CD4-positive, CD25-positive, alpha-beta regulatory T cell (primary cell): Measurements from ENCODE around the gene PEAK1. TPM values are rescaled to one million over a fixed set of nuclear protein-coding genes. Genes with fewer than 3 reads are reported as not detected.

Source experiments
- ATAC-seq, 2 donors: fragments of 150-1000 bp; cut with Tn5 transposase; one replicate each; pipeline ENCODE4 v1.10.0; 2021; ENCODE audit warnings: low read depth in 2 of 2, moderate number of reproducible peaks in 2 of 2, moderate library complexity in 1 of 2
- DNase-seq, 3 donors: peaks; one replicate each; pipeline versions ENCODE4 v3.0.0 to v3.0.0-alpha.2; 2012 to 2022; ENCODE audit warnings: mixed read lengths in 1 of 3
- H3K27ac ChIP-seq: one replicate; pipeline ENCODE4 v1.7.0; 2013; ENCODE audit warnings: mild to moderate bottlenecking, low read length; ENCODE audit not compliant: insufficient read depth, poor library complexity, severe bottlenecking
- H3K27me3 ChIP-seq: one replicate; pipeline ENCODE4 v1.7.0; 2013; ENCODE audit warnings: low read length; ENCODE audit not compliant: control insufficient read depth, insufficient read depth
- H3K36me3 ChIP-seq: one replicate; pipeline ENCODE4 v1.7.0; 2013; ENCODE audit warnings: mild to moderate bottlenecking, low read length, moderate library complexity; ENCODE audit not compliant: control insufficient read depth, insufficient read depth
- H3K4me1 ChIP-seq: 2 replicates; pipeline ENCODE4 v1.7.0; 2013; ENCODE audit warnings: mild to moderate bottlenecking, low read length; ENCODE audit not compliant: insufficient read depth, control insufficient read depth, poor library complexity, severe bottlenecking
- H3K4me3 ChIP-seq: one replicate; pipeline ENCODE4 v1.7.0; 2013; ENCODE audit warnings: low read depth, mild to moderate bottlenecking, low read length, moderate library complexity
- H3K9me3 ChIP-seq, 2 experiments: 1 replicate in 1 of 2; 2 replicates in 1 of 2; pipeline ENCODE4 v1.7.0; 2013; ENCODE audit warnings: low read length in 2 of 2, mild to moderate bottlenecking in 1 of 2, moderate library complexity in 1 of 2; ENCODE audit not compliant: control insufficient read depth in 2 of 2
- H3K27ac Mint-ChIP-seq, 3 donors: one replicate each; pipeline ENCODE4 v1.8.0; 2020 to 2022; ENCODE audit warnings: mild to moderate bottlenecking in 3 of 3, mixed read lengths in 3 of 3, moderate library complexity in 2 of 3
- H3K27me3 Mint-ChIP-seq: one replicate; pipeline ENCODE4 v1.8.0; 2022; ENCODE audit warnings: mild to moderate bottlenecking, mixed read lengths
- H3K36me3 Mint-ChIP-seq: one replicate; pipeline ENCODE4 v1.8.0; 2020; ENCODE audit warnings: mixed read lengths
- H3K4me1 Mint-ChIP-seq, 4 donors: one replicate each; pipeline ENCODE4 v1.8.0; 2020 to 2022; ENCODE audit warnings: mixed read lengths in 4 of 4, mild to moderate bottlenecking in 1 of 4
- H3K4me3 Mint-ChIP-seq, 4 donors: one replicate each; pipeline ENCODE4 v1.8.0; 2020 to 2022; ENCODE audit warnings: mild to moderate bottlenecking in 4 of 4, mixed read lengths in 4 of 4, moderate library complexity in 3 of 4
- H3K9me3 Mint-ChIP-seq, 7 donors: one replicate each; pipeline ENCODE4 v1.8.0; 2020 to 2022; ENCODE audit warnings: mixed read lengths in 7 of 7, mild to moderate bottlenecking in 3 of 7, moderate library complexity in 2 of 7
- polyA plus RNA-seq, 4 donors: library from polyadenylated mRNA; unstranded; fragments of 300-500 nt; fragmentation: Illumina TruSeq; gene quantifications; one replicate each; pipeline ENCODE4 v1.2.3, GENCODE V29; 2021
- total RNA-seq: library from RNA; stranded (reverse); gene quantifications from one replicate; pipeline ENCODE4 v1.2.3, GENCODE V29; 2022

PEAK1 gene
- total and polyA plus RNA-seq, 5 donors from 2014 or later: 0.15 to 9.6 (median 1.1) TPM

DNA sequence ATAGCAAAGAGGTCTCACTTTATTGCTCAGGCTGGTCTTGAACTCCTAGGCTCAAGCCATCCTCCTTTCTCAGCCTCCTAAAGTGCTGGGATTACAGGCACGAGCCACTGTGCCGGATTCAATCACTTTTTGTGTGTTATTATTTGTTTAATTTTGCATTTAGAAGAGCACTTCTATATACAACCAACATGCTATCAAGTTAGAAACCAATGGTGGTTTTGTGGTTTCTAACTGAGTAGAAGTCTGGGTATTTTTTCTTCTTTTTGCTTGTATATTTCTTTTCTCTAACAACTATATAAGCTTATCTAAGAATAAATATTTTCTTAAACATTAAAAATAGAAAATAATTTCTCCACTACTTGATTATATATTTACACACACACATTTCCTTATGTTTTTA lies 86.7 kb downstream of the PEAK1 start:
- no peak for DNase-seq
- Mint-ChIP-seq H3K4me1 (no peaks in the 10 kb centered on the region), H3K27ac (no peak overlapping the region), H3K36me3 (no peaks in the 10 kb centered on the region), H3K27me3 (no peaks in the 10 kb centered on the region), H3K9me3 (peaks cover 0 to 1% (median 0%) of the 10 kb centered on the region in 7 donors), H3K4me3 (no peak overlapping the region)
- ATAC-seq: no peak
- H3K4me3 ChIP-seq: no peak overlapping the region
- no peaks in the 10 kb centered on the region for H3K36me3 ChIP-seq
- H3K27ac ChIP-seq: no peak overlapping the region
- no peaks in the 10 kb centered on the region for H3K9me3 ChIP-seq
- no peaks in the 10 kb centered on the region for H3K4me1 ChIP-seq
- no peaks in the 10 kb centered on the region for H3K27me3 ChIP-seq

DNA sequence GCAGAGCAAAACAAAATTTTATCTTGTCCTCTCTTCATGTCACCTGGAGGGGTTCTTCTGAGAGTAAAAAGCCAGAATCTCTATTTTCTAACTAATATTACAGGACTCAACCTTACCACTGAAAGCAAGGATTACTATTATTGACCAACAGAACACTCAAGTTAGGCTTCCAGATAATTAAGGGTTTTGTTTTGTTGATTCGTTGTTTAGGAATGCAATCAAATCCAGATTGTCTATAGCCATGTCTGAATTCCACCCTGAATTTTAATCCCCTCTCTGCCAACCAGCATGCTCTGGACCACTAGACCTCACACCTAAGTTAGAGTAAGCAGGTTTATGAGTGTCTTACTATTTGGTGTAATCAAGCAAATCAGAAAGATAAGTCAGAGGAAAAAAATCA lies 90.7 kb downstream of the PEAK1 start:
- Mint-ChIP-seq H3K9me3 (peaks cover 0 to 1% (median 0%) of the 10 kb centered on the region in 7 donors), H3K27me3 (no peaks in the 10 kb centered on the region), H3K36me3 (no peaks in the 10 kb centered on the region), H3K4me3 (no peak overlapping the region), H3K27ac (no peak overlapping the region), H3K4me1 (no peaks in the 10 kb centered on the region)
- H3K36me3 ChIP-seq: no peaks in the 10 kb centered on the region
- no peaks in the 10 kb centered on the region for H3K27me3 ChIP-seq
- ATAC-seq (no peak), DNase-seq (no peak)
- H3K4me3 ChIP-seq: no peak overlapping the region
- H3K4me1 ChIP-seq: no peaks in the 10 kb centered on the region
- no peaks in the 10 kb centered on the region for H3K9me3 ChIP-seq
- no peak overlapping the region for H3K27ac ChIP-seq

DNA sequence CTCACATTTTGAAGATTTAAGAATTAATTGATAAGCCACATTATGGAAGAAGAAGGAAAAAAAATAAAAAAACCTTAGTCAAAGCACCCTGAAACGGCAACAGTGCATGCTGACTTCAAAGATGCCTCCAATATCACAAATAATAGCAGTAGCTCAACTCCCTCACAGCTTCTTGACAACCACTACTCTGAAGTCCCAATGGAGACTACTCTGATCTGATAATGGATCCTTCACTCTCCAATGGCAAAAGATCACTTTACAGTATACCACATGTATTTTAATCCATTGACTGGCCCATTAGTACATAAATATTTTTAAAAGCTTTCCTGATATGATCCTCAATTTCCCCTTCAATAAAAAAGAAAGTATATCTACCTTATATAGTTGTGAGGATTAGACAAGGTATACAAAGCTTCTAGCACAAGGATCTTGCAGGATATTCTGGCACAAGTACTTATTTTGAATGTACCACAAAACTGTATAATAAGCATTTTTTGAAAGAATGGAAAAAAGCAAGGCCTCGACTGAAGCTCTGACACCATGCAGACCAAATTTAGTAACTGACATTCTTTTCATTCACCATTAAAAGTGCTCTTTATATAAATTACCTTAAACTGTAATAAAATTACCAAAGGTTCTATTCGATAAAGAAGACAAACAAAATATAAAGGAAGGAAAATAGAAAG lies 91.9 kb downstream of the PEAK1 start:
- DNase-seq: no peak
- no peaks in the 10 kb centered on the region for H3K36me3 ChIP-seq
- H3K4me1 Mint-ChIP-seq: no peaks in the 10 kb centered on the region
- no peaks in the 10 kb centered on the region for H3K27me3 ChIP-seq
- no peak for ATAC-seq
- peaks cover 0 to 1% (median 0%) of the 10 kb centered on the region in 7 donors for H3K9me3 Mint-ChIP-seq
- H3K4me1 ChIP-seq: no peaks in the 10 kb centered on the region
- H3K9me3 ChIP-seq: no peaks in the 10 kb centered on the region
- H3K27ac Mint-ChIP-seq: no peak overlapping the region
- no peaks in the 10 kb centered on the region for H3K36me3 Mint-ChIP-seq
- no peak overlapping the region for H3K4me3 ChIP-seq
- no peaks in the 10 kb centered on the region for H3K27me3 Mint-ChIP-seq
- no peak overlapping the region for H3K27ac ChIP-seq
- no peak overlapping the region for H3K4me3 Mint-ChIP-seq

DNA sequence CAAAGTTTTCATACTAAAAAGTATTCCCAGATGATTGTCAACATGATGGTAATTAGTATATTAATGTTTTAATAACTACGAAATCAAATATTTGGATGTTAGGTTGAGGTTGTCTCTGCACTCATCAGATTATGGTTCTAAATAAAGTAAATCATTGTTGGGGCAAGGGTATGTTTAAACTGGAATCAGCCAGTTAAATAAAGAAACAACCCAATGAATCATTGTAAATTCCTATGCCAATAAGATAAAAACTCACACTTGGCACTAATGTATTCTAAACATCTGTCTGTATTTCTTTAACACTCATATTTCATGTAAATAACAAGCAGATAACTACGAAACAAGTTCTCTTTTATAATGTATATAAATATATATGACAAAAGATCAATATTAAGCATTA lies 92.7 kb downstream of the PEAK1 start:
- no peaks in the 10 kb centered on the region for H3K36me3 Mint-ChIP-seq
- H3K4me1 ChIP-seq: no peaks in the 10 kb centered on the region
- H3K9me3 ChIP-seq: no peaks in the 10 kb centered on the region
- H3K9me3 Mint-ChIP-seq: peaks cover 0 to 1% (median 0%) of the 10 kb centered on the region in 7 donors
- no peak for DNase-seq
- H3K27ac ChIP-seq: no peak overlapping the region
- no peak for ATAC-seq
- H3K4me1 Mint-ChIP-seq: no peaks in the 10 kb centered on the region
- H3K4me3 Mint-ChIP-seq: no peak overlapping the region
- H3K27me3 Mint-ChIP-seq: no peaks in the 10 kb centered on the region
- no peak overlapping the region for H3K27ac Mint-ChIP-seq
- no peaks in the 10 kb centered on the region for H3K36me3 ChIP-seq
- no peak overlapping the region for H3K4me3 ChIP-seq
- no peaks in the 10 kb centered on the region for H3K27me3 ChIP-seq

DNA sequence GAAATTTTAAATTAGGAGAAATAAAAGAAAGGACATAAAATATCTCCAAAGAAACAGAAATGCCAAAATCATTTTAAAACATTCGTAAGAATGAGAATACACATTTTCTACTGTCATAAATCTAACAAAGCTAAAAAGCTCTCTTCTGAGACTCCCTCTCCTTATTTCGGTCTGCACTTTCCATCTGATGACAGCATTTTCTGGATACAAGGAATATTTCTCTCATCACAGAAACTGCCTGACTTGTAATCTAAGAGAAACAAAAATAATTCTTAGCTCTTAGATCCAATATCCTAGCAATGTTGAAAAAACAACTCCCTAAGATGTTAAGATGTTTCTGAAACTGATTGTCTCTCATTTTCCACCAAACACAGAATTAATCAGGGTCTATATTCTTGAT lies 93.5 kb downstream of the PEAK1 start:
- no peak overlapping the region for H3K27ac Mint-ChIP-seq
- Histone ChIP-seq H3K4me3 (no peak overlapping the region), H3K27me3 (no peaks in the 10 kb centered on the region), H3K27ac (no peak overlapping the region), H3K4me1 (no peaks in the 10 kb centered on the region), H3K36me3 (no peaks in the 10 kb centered on the region), H3K9me3 (no peaks in the 10 kb centered on the region)
- H3K9me3 Mint-ChIP-seq: peaks cover 0 to 4% (median 0%) of the 10 kb centered on the region in 7 donors
- no peaks in the 10 kb centered on the region for H3K36me3 Mint-ChIP-seq
- no peak for DNase-seq
- H3K4me1 Mint-ChIP-seq: no peaks in the 10 kb centered on the region
- no peak for ATAC-seq
- no peaks in the 10 kb centered on the region for H3K27me3 Mint-ChIP-seq
- H3K4me3 Mint-ChIP-seq: no peak overlapping the region

DNA sequence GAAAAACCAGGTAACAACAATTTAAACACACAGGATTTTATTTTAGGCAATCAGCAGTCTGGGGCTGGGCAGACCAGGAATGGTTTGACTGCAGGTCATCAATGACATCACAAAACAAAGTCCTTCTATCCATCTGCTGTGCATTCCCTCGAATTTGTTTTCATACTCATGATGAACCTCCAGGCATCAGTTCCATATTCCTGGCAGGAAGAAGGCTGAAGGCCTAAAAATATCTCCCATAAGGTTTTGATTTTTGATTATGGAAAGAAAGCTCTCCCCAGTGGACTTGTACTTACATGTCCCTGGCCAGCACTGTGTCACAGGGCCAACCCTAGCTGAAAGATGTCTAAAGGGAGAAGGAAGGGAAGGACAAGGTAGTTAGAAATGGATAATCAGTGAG lies 107.4 kb downstream of the PEAK1 start:
- Histone ChIP-seq H3K4me3 (no peak overlapping the region), H3K9me3 (no peaks in the 10 kb centered on the region), H3K27me3 (no peaks in the 10 kb centered on the region), H3K27ac (no peak overlapping the region), H3K4me1 (no peaks in the 10 kb centered on the region), H3K36me3 (no peaks in the 10 kb centered on the region)
- no peak for DNase-seq
- Mint-ChIP-seq H3K27me3 (peaks cover 5% of the 10 kb centered on the region), H3K36me3 (no peaks in the 10 kb centered on the region), H3K4me3 (no peak overlapping the region), H3K4me1 (peaks cover 0 to 7% (median 5%) of the 10 kb centered on the region in 4 donors), H3K9me3 (no peaks in the 10 kb centered on the region), H3K27ac (no peak overlapping the region)
- ATAC-seq: no peak

DNA sequence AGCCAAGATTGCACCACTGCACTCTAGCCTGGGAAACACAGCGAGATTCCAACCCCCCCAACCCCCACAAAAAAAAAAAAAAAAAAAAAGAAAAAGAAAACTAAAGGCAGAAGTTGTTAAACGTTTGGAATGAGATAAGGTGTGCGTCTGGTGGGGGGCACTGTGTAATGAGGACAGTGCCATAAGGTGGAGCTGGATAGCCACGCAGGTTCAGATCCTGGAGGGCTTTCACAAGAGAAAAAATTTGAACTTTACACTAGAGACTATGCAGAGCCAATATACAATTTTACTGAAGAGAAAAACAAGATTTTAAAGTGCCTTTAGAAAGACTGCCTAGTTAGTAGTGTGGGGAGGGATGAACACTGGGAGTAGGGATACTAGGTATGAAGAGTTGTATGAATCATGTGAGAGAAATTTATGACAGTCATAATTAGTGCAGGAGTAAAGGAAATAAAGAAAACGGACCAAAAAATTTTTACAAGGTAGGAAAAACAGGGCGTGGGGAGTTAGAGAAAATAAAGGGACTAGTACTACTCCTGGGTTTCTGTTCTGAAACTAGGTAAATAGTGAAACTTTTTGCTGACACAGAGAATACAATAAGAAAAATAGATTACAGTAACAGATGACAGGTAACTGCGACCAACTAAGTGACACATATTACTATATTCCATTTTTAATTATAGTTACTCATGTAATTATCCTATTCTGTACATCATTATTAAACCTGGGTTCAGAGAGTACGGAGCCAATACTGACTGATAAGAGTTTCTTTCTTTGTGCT lies 108.1 kb downstream of the PEAK1 start:
- Mint-ChIP-seq H3K36me3 (no peaks in the 10 kb centered on the region), H3K27ac (no peak overlapping the region), H3K4me1 (peaks cover 0 to 7% (median 5%) of the 10 kb centered on the region in 4 donors), H3K9me3 (no peaks in the 10 kb centered on the region), H3K27me3 (peaks cover 5% of the 10 kb centered on the region), H3K4me3 (no peak overlapping the region)
- Histone ChIP-seq H3K9me3 (no peaks in the 10 kb centered on the region), H3K27ac (no peak overlapping the region), H3K27me3 (no peaks in the 10 kb centered on the region), H3K4me3 (no peak overlapping the region), H3K4me1 (no peaks in the 10 kb centered on the region), H3K36me3 (no peaks in the 10 kb centered on the region)
- DNase-seq (no peak), ATAC-seq (no peak)

DNA sequence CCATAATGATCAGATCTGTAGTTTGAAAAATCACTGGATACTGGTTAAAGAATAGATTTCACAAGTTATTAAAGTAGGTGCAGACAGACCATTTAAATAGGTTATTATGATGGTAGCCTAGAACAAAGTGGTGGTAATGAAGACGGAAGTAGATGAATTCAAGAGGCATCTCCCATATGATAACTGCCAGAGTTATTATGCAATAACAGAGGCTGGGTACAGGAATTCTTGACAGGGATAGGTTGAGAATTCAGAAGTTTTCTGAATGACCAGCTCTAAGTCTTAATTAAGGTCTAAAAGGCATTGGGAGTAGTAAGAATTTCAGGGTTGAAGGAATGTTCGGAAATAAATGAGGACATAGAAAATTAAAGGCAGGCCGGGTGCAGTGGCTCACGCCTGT lies 108.9 kb downstream of the PEAK1 start:
- Histone ChIP-seq H3K27me3 (no peaks in the 10 kb centered on the region), H3K27ac (no peak overlapping the region), H3K4me3 (no peak overlapping the region), H3K9me3 (no peaks in the 10 kb centered on the region), H3K4me1 (no peaks in the 10 kb centered on the region), H3K36me3 (no peaks in the 10 kb centered on the region)
- DNase-seq (no peak), ATAC-seq (no peak)
- Mint-ChIP-seq H3K36me3 (no peaks in the 10 kb centered on the region), H3K27me3 (peaks cover 5% of the 10 kb centered on the region), H3K4me1 (peaks cover 0 to 7% (median 5%) of the 10 kb centered on the region in 4 donors), H3K4me3 (no peak overlapping the region), H3K27ac (no peak overlapping the region), H3K9me3 (no peaks in the 10 kb centered on the region)
